ENCODE results near the gene FGF7.
"Not testable (repeated sequence)": the region's sequence is repeated elsewhere in the genome, so short reads cannot be mapped to it uniquely, and the experiment has no call there.

Gene FGF7

GRCh38 chr15:49466119-49466518 lies 43.1 kb downstream of the FGF7 start:
- Histone ChIP-seq H3K27me3 (no peaks in the 10 kb centered on the region; the same call in 1 of the 2 replicates), H3K4me3 (ENCODE audit: low read depth, low read length) (no peak overlapping the region), H3K4me1 (no peaks in the 10 kb centered on the region; the same call in 1 of the 2 replicates), H3K9me3 (no peaks in the 10 kb centered on the region), H3K36me3 (no peaks in the 10 kb centered on the region)
- no peak for DNase-seq
- no peak for TF ChIP-seq CTCF (IDR thresholded peaks at IDR 0.05; ENCODE audit: low read depth, low read length)

- Histone ChIP-seq H3K36me3 (no peaks in the 10 kb centered on the region), H3K9me3 (no peaks in the 10 kb centered on the region), H3K4me1 (no peaks in the 10 kb centered on the region; the same call in 1 of the 2 replicates), H3K27me3 (no peaks in the 10 kb centered on the region; the same call in 1 of the 2 replicates), H3K4me3 (ENCODE audit: low read depth, low read length) (no peak overlapping the region)
- TF ChIP-seq CTCF (IDR thresholded peaks at IDR 0.05; ENCODE audit: low read depth, low read length) = no peak
- DNase-seq = no peak
Measured at GRCh38 chr15:49467746-49468480, 44.9 kb downstream of the FGF7 start.

GRCh38 chr15:49468481-49468839 lies 45.4 kb downstream of the FGF7 start:
- no peak for TF ChIP-seq CTCF (IDR thresholded peaks at IDR 0.05; ENCODE audit: low read depth, low read length)

GRCh38 chr15:49471248-49471647 lies 48.2 kb downstream of the FGF7 start:
- not testable (repeated sequence) for H3K4me3 ChIP-seq (ENCODE audit: low read depth, low read length); H3K27me3 ChIP-seq; H3K9me3 ChIP-seq; H3K36me3 ChIP-seq; H3K4me1 ChIP-seq
- TF ChIP-seq CTCF (IDR thresholded peaks at IDR 0.05; ENCODE audit: low read depth, low read length) = peak; percentile 46
- peak; percentile 44 for DNase-seq

More at GRCh38 chr15:49468481-49468839, 45.4 kb downstream of the FGF7 start:
- Histone ChIP-seq H3K27me3 (no peaks in the 10 kb centered on the region; the same call in 1 of the 2 replicates), H3K36me3 (no peaks in the 10 kb centered on the region), H3K4me1 (no peaks in the 10 kb centered on the region; the same call in 1 of the 2 replicates), H3K4me3 (ENCODE audit: low read depth, low read length) (no peak overlapping the region), H3K9me3 (no peaks in the 10 kb centered on the region)
- no peak for DNase-seq

- H3K27me3 ChIP-seq = no peaks in the 10 kb centered on the region; the same call in 1 of the 2 replicates
- TF ChIP-seq CTCF (IDR thresholded peaks at IDR 0.05; ENCODE audit: low read depth, low read length) = no peak
- H3K4me3 ChIP-seq (ENCODE audit: low read depth, low read length) = no peak overlapping the region
- no peaks in the 10 kb centered on the region; the same call in 1 of the 2 replicates for H3K4me1 ChIP-seq
- DNase-seq = no peak
- no peaks in the 10 kb centered on the region for H3K36me3 ChIP-seq
- no peaks in the 10 kb centered on the region for H3K9me3 ChIP-seq
Measured at GRCh38 chr15:49471733-49472132, 48.7 kb downstream of the FGF7 start.

GRCh38 chr15:49472338-49472737 lies 49.3 kb downstream of the FGF7 start:
- TF ChIP-seq CTCF (IDR thresholded peaks at IDR 0.05; ENCODE audit: low read depth, low read length) = no peak
- no peaks in the 10 kb centered on the region; the same call in 1 of the 2 replicates for H3K4me1 ChIP-seq
- H3K9me3 ChIP-seq = no peaks in the 10 kb centered on the region
- H3K4me3 ChIP-seq (ENCODE audit: low read depth, low read length) = no peak overlapping the region
- no peak for DNase-seq
- H3K27me3 ChIP-seq = no peaks in the 10 kb centered on the region
- H3K36me3 ChIP-seq = no peaks in the 10 kb centered on the region

All from BE2C (cell line).